HCT116 (cell line): ENCODE measurements around the gene TCF20. TPM values are rescaled to one million over a fixed set of nuclear protein-coding genes. Genes with fewer than 3 reads are reported as not detected.

Source experiments
- ATAC-seq: fragments of 200-7000 bp; cut with Tn5 transposase; 2 replicates; pipeline ENCODE4 v1.9.1; 2020; ENCODE audit warnings: mild to moderate bottlenecking, moderate library complexity
- BruUV-seq: library from RNA; stranded (reverse); fragments of 400-500 nt; replicated peaks from 2 replicates; lab custom pipeline; 2021; lab: Mats Ljungman, UMichigan
- CTCF ChIA-PET: fragments of 300-600 bp; sonication (Branson Sonifier 250); formaldehyde crosslinking; loops from one replicate; lab custom pipeline; 2021; ENCODE audit warnings: antibody characterized with exemption; lab: Charles Lee
- POLR2A ChIA-PET: fragments of 300-600, 350-600 bp; sonication (Branson Sonifier 250); formaldehyde crosslinking; loops from one replicate; lab custom pipeline; 2021; ENCODE audit warnings: antibody characterized with exemption; lab: Charles Lee
- RAD21 ChIA-PET, 2 experiments: fragments of 300-600 bp; sonication (Branson Sonifier 250); formaldehyde crosslinking; loops; one replicate each; lab custom pipeline; 2023; ENCODE audit warnings: low total read pairs in 2 of 2; ENCODE audit not compliant: uncharacterized antibody in 2 of 2, unreplicated experiment in 2 of 2, low non-redundant PET in 1 of 2; lab: Charles Lee
- DNase-seq: peaks from one replicate; pipeline ENCODE4 v3.0.0-alpha.2; 2010; ENCODE audit warnings: low read depth, low spot score
- H2AFZ ChIP-seq: fragments of 200-600 bp; shearing (Covaris generic), sonication (generic); 2 replicates; pipeline ENCODE4 v1.6.1; 2017; ENCODE audit warnings: low read depth, mixed run types, mixed read lengths, antibody characterized with exemption, low read length; ENCODE audit not compliant: poor library complexity, severe bottlenecking
- H3K27ac ChIP-seq: 2 replicates; pipeline ENCODE4 v1.5.1; 2012; ENCODE audit warnings: low read depth, low read length
- H3K27me3 ChIP-seq: fragments of 200-600 bp; sonication (generic); 2 replicates; pipeline ENCODE4 v1.6.1; 2016; ENCODE audit warnings: mixed run types, low read length, mixed read lengths; ENCODE audit not compliant: insufficient read depth
- H3K36me3 ChIP-seq, 2 experiments: fragments of 200-500 bp in 1 of 2; fragments of 200-600 bp in 1 of 2; sonication (Bioruptor generic) in 1 of 2; sonication (generic) in 1 of 2; 2 replicates each; pipeline versions ENCODE4 v1.5.1 to v1.6.1; 2014 to 2016; ENCODE audit warnings: low read length in 2 of 2, inconsistent platforms in 1 of 2, mixed read lengths in 1 of 2, mixed run types in 1 of 2; ENCODE audit not compliant: insufficient read depth in 2 of 2, control insufficient read depth in 1 of 2
- H3K4me1 ChIP-seq, 2 experiments: fragments of 200-600 bp in 1 of 2; sonication (generic) in 1 of 2; 2 replicates each; pipeline versions ENCODE4 v1.5.1 to v1.6.1; 2012 to 2017; ENCODE audit warnings: low read length in 2 of 2, inconsistent platforms in 1 of 2, mild to moderate bottlenecking in 1 of 2, mixed read lengths in 1 of 2, mixed run types in 1 of 2, moderate library complexity in 1 of 2; ENCODE audit not compliant: insufficient read depth in 2 of 2, control insufficient read depth in 1 of 2
- H3K4me2 ChIP-seq: fragments of 200-600 bp; sonication (generic); 2 replicates; pipeline ENCODE4 v1.6.1; 2017; ENCODE audit warnings: mixed run types, low read length, mixed read lengths
- H3K4me3 ChIP-seq, 2 experiments: fragments of 200-600 bp in 1 of 2; sonication (generic) in 1 of 2; replicated peaks in 1 of 2; 2 replicates each; pipeline ENCODE4 v1.5.1; 2011 to 2016; ENCODE audit warnings: low read length in 2 of 2, control low read depth in 1 of 2, low read depth in 1 of 2, mild to moderate bottlenecking in 1 of 2, mixed read lengths in 1 of 2, mixed run types in 1 of 2
- H3K79me2 ChIP-seq: fragments of 200-600 bp; sonication (generic); 2 replicates; pipeline ENCODE4 v1.6.1; 2017; ENCODE audit warnings: mild to moderate bottlenecking, mixed run types, low read length, moderate library complexity, mixed read lengths; ENCODE audit not compliant: insufficient read depth
- H3K9ac ChIP-seq: fragments of 200-600 bp; sonication (generic); 2 replicates; pipeline ENCODE4 v1.6.1; 2016; ENCODE audit warnings: low read length, mixed read lengths
- H3K9me2 ChIP-seq: fragments of 200-600 bp; sonication (generic), shearing (Covaris generic); 2 replicates; pipeline ENCODE4 v1.6.1; 2017; ENCODE audit warnings: mixed run types, mild to moderate bottlenecking, moderate library complexity; ENCODE audit not compliant: insufficient read depth
- H3K9me3 ChIP-seq, 2 experiments: fragments of 200-500 bp in 1 of 2; fragments of 200-600 bp in 1 of 2; sonication (Bioruptor generic) in 1 of 2; sonication (generic) in 1 of 2; 2 replicates each; pipeline ENCODE4 v1.6.1; 2014 to 2017; ENCODE audit warnings: low read length in 2 of 2, mixed read lengths in 2 of 2, inconsistent platforms in 1 of 2, low read depth in 1 of 2, mild to moderate bottlenecking in 1 of 2, mixed run types in 1 of 2, moderate library complexity in 1 of 2; ENCODE audit not compliant: control insufficient read depth in 1 of 2, insufficient read depth in 1 of 2
- H4K20me1 ChIP-seq: fragments of 200-600 bp; sonication (generic), shearing (Covaris generic); 2 replicates; pipeline ENCODE4 v1.6.1; 2017; ENCODE audit warnings: mixed run types, mild to moderate bottlenecking, moderate library complexity; ENCODE audit not compliant: insufficient read depth
- ATF3 ChIP-seq: IDR thresholded peaks from 2 replicates; pipeline ENCODE4 v1.6.1; 2012
- CBX3 ChIP-seq: IDR thresholded peaks from 2 replicates; pipeline ENCODE4 v1.6.1; 2012; ENCODE audit warnings: low read depth
- CEBPB ChIP-seq: IDR thresholded peaks from 2 replicates; pipeline ENCODE4 v1.6.1; 2012; ENCODE audit warnings: low read depth
- CTCF ChIP-seq, 3 experiments: fragments of 200-600 bp in 1 of 3; sonication (generic) in 1 of 3; IDR thresholded peaks in 2 of 3; conservative IDR thresholded peaks in 1 of 3; 2 replicates each; pipeline ENCODE4 v1.5.1; 2012 to 2017; ENCODE audit warnings: low read depth in 2 of 3, low read length in 2 of 3, antibody characterized with exemption in 1 of 3, borderline replicate concordance in 1 of 3, control low read depth in 1 of 3, mild to moderate bottlenecking in 1 of 3, mixed read lengths in 1 of 3, mixed run types in 1 of 3, moderate library complexity in 1 of 3; ENCODE audit not compliant: insufficient read depth in 1 of 3
- EGR1 ChIP-seq: IDR thresholded peaks from 2 replicates; pipeline ENCODE4 v1.6.1; 2012; ENCODE audit warnings: low read depth
- ELF1 ChIP-seq: IDR thresholded peaks from 2 replicates; pipeline ENCODE4 v1.6.1; 2012; ENCODE audit warnings: low read depth, borderline replicate concordance
- EZH2 ChIP-seq: fragments of 200-600 bp; sonication (generic); IDR thresholded peaks from 2 replicates; pipeline ENCODE4 v1.6.1; 2017; ENCODE audit warnings: antibody characterized with exemption, mixed run types
- EZH2phosphoT487 ChIP-seq: fragments of 200-600 bp; IDR thresholded peaks from 2 replicates; pipeline ENCODE4 v1.6.1; 2018; ENCODE audit warnings: antibody characterized with exemption, borderline replicate concordance
- FOSL1 ChIP-seq: IDR thresholded peaks from 2 replicates; pipeline ENCODE4 v1.6.1; 2012; ENCODE audit warnings: low read depth
- JUND ChIP-seq: IDR thresholded peaks from 2 replicates; pipeline ENCODE4 v1.6.1; 2012
- MAX ChIP-seq: IDR thresholded peaks from 2 replicates; pipeline ENCODE4 v1.6.1; 2012
- POLR2A ChIP-seq: IDR thresholded peaks from 2 replicates; pipeline ENCODE4 v1.7.0; 2011; ENCODE audit warnings: borderline replicate concordance; ENCODE audit not compliant: insufficient read depth, insufficient read length; ENCODE audit errors: extremely low read depth
- RAD21 ChIP-seq: IDR thresholded peaks from 2 replicates; pipeline ENCODE4 v1.6.1; 2012; ENCODE audit warnings: low read depth, mild to moderate bottlenecking
- REST ChIP-seq: IDR thresholded peaks from 2 replicates; pipeline ENCODE4 v1.6.1; 2012; ENCODE audit warnings: low read depth
- TCF7L2 ChIP-seq: IDR thresholded peaks from 2 replicates; pipeline ENCODE4 v1.7.0; 2011; ENCODE audit warnings: borderline replicate concordance, inconsistent platforms; ENCODE audit not compliant: insufficient read depth, insufficient read length; ENCODE audit errors: extremely low read depth
- YY1 ChIP-seq: IDR thresholded peaks from 2 replicates; pipeline ENCODE4 v1.6.1; 2011; ENCODE audit warnings: low read length, low read depth, moderate library complexity, mild to moderate bottlenecking; ENCODE audit not compliant: insufficient replicate concordance; ENCODE audit errors: extremely low read depth
- ZBTB33 ChIP-seq: IDR thresholded peaks from 2 replicates; pipeline ENCODE4 v1.6.1; 2011; ENCODE audit warnings: mild to moderate bottlenecking, low read length, moderate library complexity; ENCODE audit not compliant: insufficient replicate concordance; ENCODE audit errors: extremely low read depth
- ZFX ChIP-seq: fragments of 450-650 bp; IDR thresholded peaks from 2 replicates; pipeline ENCODE4 v1.6.1; 2017
- ZNF274 ChIP-seq: fragments of 200-500 bp; sonication (Bioruptor generic); IDR thresholded peaks from 2 replicates; pipeline ENCODE4 v1.6.1; 2014; ENCODE audit warnings: mild to moderate bottlenecking, low read depth, low read length, inconsistent platforms
- intact Hi-C: fragments of 100-400 bp; cut with micrococcal nuclease; formaldehyde crosslinking; loops from 2 replicates; pipeline ENCODE4 v1.10.0; 2022
- total RNA-seq: library from RNA; stranded (reverse); gene quantifications from one replicate; pipeline ENCODE4 v1.2.1, GENCODE V29; 2021; ENCODE audit not compliant: unreplicated experiment

Gene TCF20
- total RNA-seq, 1 experiment from 2014 or later = 66.7 TPM

- POLR2A ChIA-PET = no interaction called here
- Histone ChIP-seq H3K27ac (no peak overlapping the region), H3K79me2 (no peaks in the 10 kb centered on the region), H3K36me3 (no peaks in the 10 kb centered on the region), H3K9me2 (no peaks in the 10 kb centered on the region), H3K4me1 (no peaks in the 10 kb centered on the region), H3K27me3 (no peaks in the 10 kb centered on the region), H3K4me3 (no peak overlapping the region), H3K9me3 (no peaks in the 10 kb centered on the region), H4K20me1 (no peaks in the 10 kb centered on the region), H3K9ac (no peak overlapping the region), H3K4me2 (no peak overlapping the region), H2AFZ (no peak overlapping the region)
- CTCF ChIA-PET = no interaction called here
- TF ChIP-seq FOSL1 (no peak), REST (no peak), RAD21 (no peak), ELF1 (no peak), ZFX (no peak), EZH2 (no peak), YY1 (no peak), ATF3 (no peak), CEBPB (no peak), CTCF (IDR thresholded peaks at IDR 0.05 in 2 of 3, conservative IDR thresholded peaks at IDR 0.05 in 1 of 3; ENCODE audit: borderline replicate concordance in 1 of 3, insufficient read depth in 1 of 3, low read depth in 2 of 3, low read length in 2 of 3) (no peak), JUND (no peak), EZH2phosphoT487 (no peak), POLR2A (no peak), MAX (no peak), ZNF274 (no peak), ZBTB33 (no peak), CBX3 (no peak), EGR1 (no peak), TCF7L2 (no peak)
- no peak for DNase-seq
- no TSS peak for BruUV-seq
- ATAC-seq = no peak
- intact Hi-C loops = no loop called here
- RAD21 ChIA-PET = no interaction called here
Observed at GRCh38 chr22:42283278-42284201, 13.1 kb upstream of the TCF20 start.
